ENCODE data around the gene A2ML1. TPM values are rescaled to one million over a fixed set of nuclear protein-coding genes. Genes with fewer than 3 reads are reported as not detected.

Gene A2ML1
- total RNA-seq, 1 experiment from 2014 or later, result not detected

DNA sequence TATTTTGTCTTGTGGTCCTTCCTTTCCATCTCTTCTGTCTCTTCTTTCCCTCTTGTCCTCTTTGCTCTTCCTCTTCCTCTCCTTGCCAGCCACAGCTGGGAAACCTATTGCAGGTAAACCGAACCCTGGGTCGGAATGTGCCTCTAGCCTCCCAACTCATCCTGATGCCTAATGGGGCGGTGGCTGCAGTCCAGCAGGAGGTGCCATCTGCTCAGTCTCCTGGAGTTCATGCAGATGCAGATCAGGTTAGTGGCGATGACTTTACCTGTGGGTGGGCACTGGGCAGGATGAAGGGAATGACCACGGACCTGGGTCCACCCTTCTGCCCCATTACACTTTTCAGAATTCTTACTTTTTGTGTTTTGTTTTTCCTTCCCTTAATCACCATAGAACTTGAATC lies 100.1 kb downstream of the A2ML1 start:
- no peak for DNase-seq (ENCODE audit: low spot score)
- in situ Hi-C loops (cut with HindIII; ENCODE audit: low sequenced_read_pairs), result no loop called here

Other genes with a start within 250 kb of the A2ML1 start
- not detected in 2 replicates for gene AICDA, start 209.8 kb upstream of the A2ML1 start, total RNA-seq (2014; rRNA removed; shearing (Covaris generic))
- gene MFAP5, start 159.8 kb upstream of the A2ML1 start, total RNA-seq (2014; rRNA removed; shearing (Covaris generic)), result not detected in 2 replicates
- gene RIMKLB, start 124.6 kb upstream of the A2ML1 start, total RNA-seq (2014; rRNA removed; shearing (Covaris generic)), result 0.14 and 0.37 TPM in 2 replicates
- gene PHC1, start 91.9 kb downstream of the A2ML1 start, total RNA-seq (2014; rRNA removed; shearing (Covaris generic)), result 20.7 and 38.5 TPM in 2 replicates
- gene M6PR, start 127.0 kb downstream of the A2ML1 start, total RNA-seq (2014; rRNA removed; shearing (Covaris generic)), result 292 and 302 TPM in 2 replicates
- 4.5 and 8.2 TPM in 2 replicates for gene KLRG1, start 166.9 kb downstream of the A2ML1 start, total RNA-seq (2014; rRNA removed; shearing (Covaris generic))

Data from G401 (cell line).